NT2/D1 (cell line): ENCODE results near the gene MAP3K3.

Experiments used
- SUZ12 ChIP-seq: IDR thresholded peaks from 2 replicates; pipeline ENCODE4 v1.6.1; 2011; ENCODE audit not compliant: insufficient read length, insufficient read depth; ENCODE audit errors: extremely low read depth
- ZNF274 ChIP-seq: IDR thresholded peaks from 2 replicates; pipeline ENCODE4 v1.6.1; 2011; ENCODE audit warnings: mild to moderate bottlenecking, low read depth, low read length

DNA sequence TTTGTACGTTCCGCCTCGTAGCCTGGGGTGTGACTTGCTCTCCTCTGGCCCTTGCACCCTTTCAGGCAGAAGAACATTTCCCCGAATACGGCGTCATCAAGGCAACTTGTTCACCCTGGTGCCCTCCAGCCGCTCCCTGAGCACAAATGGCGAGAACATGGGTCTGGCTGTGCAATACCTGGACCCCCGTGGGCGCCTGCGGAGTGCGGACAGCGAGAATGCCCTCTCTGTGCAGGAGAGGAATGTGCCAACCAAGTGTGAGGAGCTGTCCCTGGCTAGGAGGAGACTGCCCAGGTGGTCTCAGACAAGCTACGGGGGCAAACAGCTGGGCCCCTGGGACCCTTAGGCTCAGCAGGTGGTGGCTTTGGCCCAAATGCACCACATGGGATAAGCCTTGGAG lies 67.3 kb downstream of the MAP3K3 start:
- TF ChIP-seq ZNF274 (no peak), SUZ12 (no peak)
